Fibroblast of the aortic adventitia (primary cell): Measurements from ENCODE around the gene MAPK13. TPM values are rescaled to one million over a fixed set of nuclear protein-coding genes. Genes with fewer than 3 reads are reported as not detected.

Source experiments
- DNase-seq: peaks from one replicate; pipeline ENCODE4 v3.0.0-alpha.2; 2010; ENCODE audit warnings: low read depth
- H3K4me3 ChIP-seq: 2 replicates; pipeline ENCODE4 v1.5.1; 2011; ENCODE audit warnings: low read depth, mild to moderate bottlenecking, control low read depth, low read length, moderate library complexity
- total RNA-seq: library from RNA; depleted of rRNA; stranded (reverse); fragments of >200 nt; gene quantifications from 2 replicates; pipeline ENCODE4 v1.2.3, GENCODE V29; 2012; ENCODE audit warnings: low replicate concordance
- TF ChIP-seq, protein P1 (sequence below): IDR thresholded peaks from 2 replicates; pipeline ENCODE4 v1.5.1; 2011; ENCODE audit warnings: mild to moderate bottlenecking, low read length, control low read depth, inconsistent platforms; ENCODE audit not compliant: insufficient read depth

MAPK13 gene
- total RNA-seq, 1 donor, result 15.6 TPM

DNA sequence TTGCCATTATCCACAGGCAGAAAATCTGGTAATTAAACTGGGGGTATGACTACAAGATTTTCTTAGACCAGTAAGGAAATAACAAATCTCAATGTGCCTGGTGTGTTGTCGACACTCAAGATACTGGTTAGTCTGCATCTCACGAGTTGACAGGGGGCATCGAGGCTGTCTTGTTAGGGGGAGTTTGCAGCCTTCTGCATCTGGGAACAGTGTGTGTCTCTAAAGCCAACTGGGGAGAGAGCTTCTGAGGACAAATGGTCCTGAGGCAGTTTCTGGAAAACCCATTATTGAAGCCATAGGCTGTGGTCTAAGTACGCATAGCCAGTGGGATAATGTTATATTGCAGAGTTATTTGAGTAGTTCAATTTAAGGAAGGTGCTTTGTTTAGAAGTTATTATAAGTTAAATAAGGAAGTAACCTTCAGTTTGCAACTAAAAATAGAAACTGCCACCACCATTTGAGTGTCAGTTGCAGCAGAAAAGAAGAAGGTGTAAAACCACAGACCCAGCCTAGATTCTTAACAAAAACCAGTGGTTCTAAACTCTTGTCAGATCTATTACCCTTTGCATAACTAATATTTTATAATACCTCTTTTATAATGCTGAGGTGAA, 15.4 kb upstream of the MAPK13 start:
- no peak for DNase-seq
- TF ChIP-seq, protein P1, sequence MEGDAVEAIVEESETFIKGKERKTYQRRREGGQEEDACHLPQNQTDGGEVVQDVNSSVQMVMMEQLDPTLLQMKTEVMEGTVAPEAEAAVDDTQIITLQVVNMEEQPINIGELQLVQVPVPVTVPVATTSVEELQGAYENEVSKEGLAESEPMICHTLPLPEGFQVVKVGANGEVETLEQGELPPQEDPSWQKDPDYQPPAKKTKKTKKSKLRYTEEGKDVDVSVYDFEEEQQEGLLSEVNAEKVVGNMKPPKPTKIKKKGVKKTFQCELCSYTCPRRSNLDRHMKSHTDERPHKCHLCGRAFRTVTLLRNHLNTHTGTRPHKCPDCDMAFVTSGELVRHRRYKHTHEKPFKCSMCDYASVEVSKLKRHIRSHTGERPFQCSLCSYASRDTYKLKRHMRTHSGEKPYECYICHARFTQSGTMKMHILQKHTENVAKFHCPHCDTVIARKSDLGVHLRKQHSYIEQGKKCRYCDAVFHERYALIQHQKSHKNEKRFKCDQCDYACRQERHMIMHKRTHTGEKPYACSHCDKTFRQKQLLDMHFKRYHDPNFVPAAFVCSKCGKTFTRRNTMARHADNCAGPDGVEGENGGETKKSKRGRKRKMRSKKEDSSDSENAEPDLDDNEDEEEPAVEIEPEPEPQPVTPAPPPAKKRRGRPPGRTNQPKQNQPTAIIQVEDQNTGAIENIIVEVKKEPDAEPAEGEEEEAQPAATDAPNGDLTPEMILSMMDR, result no peak
- H3K4me3 ChIP-seq, result no peak overlapping the region

DNA sequence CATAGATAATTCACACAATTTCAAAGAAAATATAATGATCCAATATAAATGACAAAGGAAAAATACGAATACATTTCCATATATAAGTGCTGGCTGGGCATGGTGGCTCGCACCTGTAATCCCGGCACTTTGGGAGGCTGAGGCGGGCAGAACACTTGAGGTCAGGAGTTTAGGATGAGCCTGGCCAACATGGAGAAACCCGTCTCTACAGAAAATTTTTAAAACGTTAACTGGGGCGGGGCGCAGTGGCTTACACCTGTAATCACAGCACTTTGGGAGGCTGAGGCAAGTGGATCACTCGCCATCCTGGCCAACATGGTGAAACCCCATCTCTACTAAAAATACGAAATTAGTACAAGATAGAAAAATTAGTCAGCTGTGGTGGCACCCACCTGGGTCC, 14.9 kb upstream of the MAPK13 start:
- no peak for DNase-seq
- TF ChIP-seq, protein P1, result no peak
- H3K4me3 ChIP-seq, result no peak overlapping the region

DNA sequence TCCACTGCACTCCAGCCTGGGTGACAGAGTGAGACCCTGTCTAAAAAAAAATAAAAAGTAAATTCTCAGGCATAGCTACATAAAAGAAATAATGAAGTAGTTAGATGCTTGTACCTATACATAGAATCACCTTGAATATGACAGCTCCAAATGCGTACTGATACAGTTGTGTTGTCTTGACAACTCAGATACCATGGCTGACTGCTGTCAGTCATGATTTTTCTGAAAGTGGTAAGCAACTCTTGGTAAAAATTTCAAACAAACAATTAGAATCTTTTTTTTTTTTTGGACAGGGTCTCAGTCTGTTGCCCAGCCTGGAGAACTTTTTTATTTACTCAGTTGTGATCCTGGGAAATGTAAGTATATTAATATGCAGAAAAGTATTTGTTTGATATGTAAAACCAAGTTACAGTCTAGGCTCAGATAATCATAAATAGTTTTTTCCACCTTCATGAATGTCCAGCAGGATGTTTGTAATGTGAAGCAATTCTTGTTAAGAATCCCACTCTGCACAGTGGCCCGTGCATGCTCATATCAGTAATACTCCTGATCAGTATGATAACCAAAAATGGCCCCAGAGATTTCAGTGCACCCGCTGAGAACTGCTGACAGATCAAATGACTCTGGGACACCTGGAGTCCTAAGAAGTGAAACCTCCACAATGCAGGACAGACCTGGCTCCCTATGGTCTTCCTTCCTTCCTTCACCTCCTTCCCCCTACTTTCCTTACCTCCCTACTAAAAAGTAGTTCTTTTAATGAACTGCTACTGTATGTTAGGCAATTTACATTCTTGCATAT, 14.0 kb upstream of the MAPK13 start:
- H3K4me3 ChIP-seq, result no peak overlapping the region
- no peak for DNase-seq
- TF ChIP-seq, protein P1, result no peak

DNA sequence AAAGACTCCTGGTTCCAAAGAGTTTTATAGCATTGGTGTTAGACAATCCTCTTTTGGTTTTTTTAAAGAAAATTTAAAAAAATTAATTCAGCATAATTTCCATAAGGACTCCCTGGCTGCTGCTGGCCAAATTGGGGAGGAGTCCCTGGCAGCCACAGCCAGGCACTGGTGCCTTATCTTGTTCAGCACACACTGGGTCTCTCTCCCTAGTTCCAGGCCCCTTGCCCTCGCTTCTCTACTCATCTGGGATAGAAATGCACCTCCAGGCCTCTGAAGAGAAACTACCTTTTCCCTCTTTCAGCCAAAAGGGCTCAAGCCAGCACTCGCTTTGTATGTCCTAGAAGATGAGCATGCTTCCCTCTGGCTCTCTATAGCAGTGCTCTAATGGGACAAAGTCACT, 13.4 kb upstream of the MAPK13 start:
- TF ChIP-seq, protein P1, result no peak
- H3K4me3 ChIP-seq, result no peak overlapping the region
- no peak for DNase-seq

DNA sequence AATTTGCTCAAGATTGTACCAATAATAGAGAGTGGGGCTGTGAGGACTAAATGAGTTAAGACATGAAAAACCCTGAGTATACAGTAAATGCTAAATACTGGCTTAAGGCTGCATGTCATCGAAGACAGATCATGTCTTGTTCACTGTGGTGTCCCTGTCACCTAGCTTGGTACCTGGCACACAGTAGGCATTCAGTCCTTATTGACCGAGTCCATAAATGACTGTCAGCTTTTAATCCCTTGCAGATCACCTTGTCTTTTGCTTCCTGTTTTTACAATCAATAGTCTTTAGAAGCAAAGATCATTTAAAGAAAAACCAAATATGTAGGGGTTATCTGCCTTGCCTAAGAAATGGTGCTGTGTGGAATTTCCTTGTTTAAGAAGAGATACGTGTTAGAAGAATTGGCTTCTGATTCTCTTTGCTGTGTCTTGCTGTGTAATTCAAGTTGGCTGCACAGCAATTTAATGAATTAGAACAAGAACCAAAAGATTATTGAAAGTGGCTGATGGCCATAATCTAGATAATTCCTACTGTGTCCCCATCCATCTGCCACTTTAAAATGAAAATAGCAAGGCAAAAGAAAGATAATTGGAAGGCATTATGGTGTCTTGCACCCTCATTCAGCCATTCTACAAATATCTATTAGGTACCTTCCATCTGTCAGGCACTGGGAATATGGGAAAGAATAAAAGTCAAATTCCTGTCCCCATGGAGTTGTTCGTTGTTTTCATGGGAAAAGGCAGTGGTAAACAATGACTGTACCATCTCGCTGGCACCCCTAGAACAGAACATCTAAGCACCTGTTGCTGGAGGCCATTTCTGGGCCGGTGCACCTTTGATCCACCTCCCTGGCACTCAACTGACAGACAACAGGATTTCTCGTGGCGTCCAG, 12.4 kb upstream of the MAPK13 start:
- no peak overlapping the region for H3K4me3 ChIP-seq
- no peak for DNase-seq
- TF ChIP-seq, protein P1, result no peak

DNA sequence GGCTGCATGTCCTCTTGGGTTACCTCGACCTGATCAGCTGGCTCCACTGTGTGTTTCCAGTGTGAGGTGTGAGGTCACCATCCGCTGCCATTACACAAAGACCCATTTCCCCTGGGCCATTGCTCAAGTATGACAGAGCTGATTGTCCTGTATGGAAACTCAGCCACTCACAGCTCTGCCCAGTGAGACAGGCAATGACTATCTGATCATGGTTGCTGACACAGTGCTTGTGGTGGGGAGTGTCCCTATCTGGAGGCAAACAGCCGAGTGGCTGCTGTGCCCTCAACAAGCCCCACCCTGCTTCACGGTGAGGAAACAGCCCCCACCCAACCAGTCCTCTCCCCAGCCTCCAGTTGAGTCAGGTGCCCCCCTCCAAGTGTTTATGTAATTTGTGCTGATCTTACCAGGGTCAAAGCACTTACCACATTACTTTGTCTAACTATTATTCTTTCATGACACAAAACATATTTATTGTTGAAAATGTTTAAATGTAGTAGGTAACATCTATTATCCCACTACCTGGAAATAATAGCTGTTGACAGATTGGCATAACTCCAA, 11.7 kb upstream of the MAPK13 start:
- DNase-seq, result no peak
- no peak overlapping the region for H3K4me3 ChIP-seq
- TF ChIP-seq, protein P1, result no peak
